Left hindlimb (tissue), 1 donor: ENCODE data around the gene ANKAR.
"Not testable (repeated sequence)": the region's sequence is repeated elsewhere in the genome, so short reads cannot be mapped to it uniquely, and the experiment has no call there.

Experiments
- DNase-seq: peaks from one replicate; pipeline ENCODE4 v3.0.0-alpha.2; 2018

ANKAR gene

GRCh38 chr2:189661148-189661956 lies 13.1 kb upstream of the ANKAR start, which contains the start of gene ASNSD1:
Gene ASNSD1 (plus strand): TSS chr2:189661459. CDS start chr2:189666133, 4,674 bp downstream.
- peak; percentile 99 for DNase-seq

- no peak for DNase-seq
Measured at GRCh38 chr2:189661957-189662321, 12.5 kb upstream of the ANKAR start.

- DNase-seq: no peak
Measured at GRCh38 chr2:189662669-189663226, 11.7 kb upstream of the ANKAR start.

GRCh38 chr2:189663319-189663718 lies 11.2 kb upstream of the ANKAR start:
- DNase-seq: not testable (repeated sequence)

GRCh38 chr2:189669913-189670312 lies 4.6 kb upstream of the ANKAR start:
- no peak for DNase-seq

- DNase-seq: no peak
Measured at GRCh38 chr2:189673661-189674373, 653 bp upstream of the ANKAR start.

- no peak for DNase-seq
Measured at GRCh38 chr2:189676471-189676870, 2.0 kb downstream of the ANKAR start.

- DNase-seq: no peak
Measured at GRCh38 chr2:189679226-189679625, 4.8 kb downstream of the ANKAR start.

- no peak for DNase-seq
Measured at GRCh38 chr2:189681203-189681602, 6.7 kb downstream of the ANKAR start.

- DNase-seq: no peak
Measured at GRCh38 chr2:189681903-189682302, 7.4 kb downstream of the ANKAR start.

- DNase-seq: no peak
Measured at GRCh38 chr2:189683348-189683747, 8.9 kb downstream of the ANKAR start.

- no peak for DNase-seq
Measured at GRCh38 chr2:189684811-189685210, 10.3 kb downstream of the ANKAR start.

GRCh38 chr2:189685540-189686229 lies 11.2 kb downstream of the ANKAR start:
- no peak for DNase-seq

GRCh38 chr2:189687796-189688195 lies 13.3 kb downstream of the ANKAR start:
- not testable (repeated sequence) for DNase-seq

- no peak for DNase-seq
Measured at GRCh38 chr2:189696223-189696622, 21.8 kb downstream of the ANKAR start.

GRCh38 chr2:189698020-189698887 lies 23.8 kb downstream of the ANKAR start:
- no peak for DNase-seq

- DNase-seq: no peak
Measured at GRCh38 chr2:189700681-189701080, 26.2 kb downstream of the ANKAR start.

GRCh38 chr2:189702071-189702470 lies 27.6 kb downstream of the ANKAR start:
- DNase-seq: no peak

GRCh38 chr2:189709501-189710221 lies 35.2 kb downstream of the ANKAR start:
- no peak for DNase-seq

- DNase-seq: not testable (repeated sequence)
Measured at GRCh38 chr2:189717593-189717992, 43.1 kb downstream of the ANKAR start.

GRCh38 chr2:189719571-189719970 lies 45.1 kb downstream of the ANKAR start:
- no peak for DNase-seq

- no peak for DNase-seq
Measured at GRCh38 chr2:189723192-189723591, 48.7 kb downstream of the ANKAR start.
